CD4-positive, alpha-beta memory T cell (primary cell): ENCODE measurements around the gene KIAA0825. TPM values are rescaled to one million over a fixed set of nuclear protein-coding genes. Genes with fewer than 3 reads are reported as not detected.

Experiments
- CTCF ChIA-PET: fragments of 350-600 bp; sonication (Branson Sonifier 250); formaldehyde crosslinking; loops from one replicate; lab custom pipeline; 2021; ENCODE audit warnings: inconsistent platforms; ENCODE audit not compliant: partially characterized antibody; lab: Charles Lee
- POLR2A ChIA-PET: fragments of 350-600 bp; sonication (Branson Sonifier 250); formaldehyde crosslinking; loops from one replicate; lab custom pipeline; 2021; ENCODE audit not compliant: partially characterized antibody; lab: Charles Lee
- DNase-seq, 5 donors: peaks; one replicate each; pipeline versions ENCODE4 v3.0.0 to v3.0.0-alpha.2; 2020 to 2022; ENCODE audit warnings: mixed read lengths in 1 of 5
- H3K27ac ChIP-seq: one replicate; pipeline ENCODE4 v1.7.0; 2013; ENCODE audit warnings: low read depth, low read length
- H3K27me3 ChIP-seq: 2 replicates; pipeline ENCODE4 v1.7.0; 2013; ENCODE audit warnings: mild to moderate bottlenecking, low read length, moderate library complexity; ENCODE audit not compliant: insufficient read depth
- H3K36me3 ChIP-seq: 2 replicates; pipeline ENCODE4 v1.7.0; 2013; ENCODE audit warnings: mild to moderate bottlenecking, low read length, moderate library complexity; ENCODE audit not compliant: insufficient read depth
- H3K4me1 ChIP-seq: 2 replicates; pipeline ENCODE4 v1.7.0; 2013; ENCODE audit warnings: mild to moderate bottlenecking, low read length, moderate library complexity; ENCODE audit not compliant: insufficient read depth
- H3K4me3 ChIP-seq, 2 donors: one replicate each; pipeline ENCODE4 v1.7.0; 2013; ENCODE audit warnings: low read length in 2 of 2, mild to moderate bottlenecking in 1 of 2
- H3K9me3 ChIP-seq, 2 donors: one replicate each; pipeline ENCODE4 v1.7.0; 2013; ENCODE audit warnings: low read length in 2 of 2, control low read depth in 1 of 2; ENCODE audit not compliant: control insufficient read depth in 1 of 2
- H3K27ac Mint-ChIP-seq, 7 donors: one replicate each; pipeline ENCODE4 v1.8.0; 2020 to 2021; ENCODE audit warnings: mixed read lengths in 7 of 7, mild to moderate bottlenecking in 6 of 7, inconsistent platforms in 3 of 7, moderate library complexity in 3 of 7
- H3K27me3 Mint-ChIP-seq, 2 donors: one replicate each; pipeline ENCODE4 v1.8.0; 2020 to 2021; ENCODE audit warnings: mixed read lengths in 2 of 2
- H3K36me3 Mint-ChIP-seq, 2 donors: one replicate each; pipeline ENCODE4 v1.8.0; 2020 to 2021; ENCODE audit warnings: mixed read lengths in 2 of 2, inconsistent platforms in 1 of 2, mild to moderate bottlenecking in 1 of 2
- H3K4me1 Mint-ChIP-seq, 4 donors: one replicate each; pipeline ENCODE4 v1.8.0; 2020 to 2021; ENCODE audit warnings: mixed read lengths in 4 of 4, mild to moderate bottlenecking in 1 of 4
- H3K4me3 Mint-ChIP-seq, 8 donors: one replicate each; pipeline ENCODE4 v1.8.0; 2020 to 2021; ENCODE audit warnings: mixed read lengths in 8 of 8, mild to moderate bottlenecking in 7 of 8, moderate library complexity in 6 of 8, inconsistent platforms in 3 of 8
- H3K9me3 Mint-ChIP-seq, 8 donors: one replicate each; pipeline ENCODE4 v1.8.0; 2020 to 2021; ENCODE audit warnings: mixed read lengths in 8 of 8, mild to moderate bottlenecking in 5 of 8, inconsistent platforms in 3 of 8, moderate library complexity in 1 of 8
- intact Hi-C: fragments of 100-400 bp; cut with micrococcal nuclease; formaldehyde crosslinking; loops from one replicate; pipeline ENCODE4 v1.15.1; 2023
- polyA plus RNA-seq, 2 donors: library from polyadenylated mRNA; unstranded; fragments of 300-500 nt; fragmentation: Illumina TruSeq; gene quantifications; one replicate each; pipeline ENCODE4 v1.2.3, GENCODE V29; 2021
- total RNA-seq, 2 experiments: library from RNA; stranded (reverse); gene quantifications; one replicate each; pipeline ENCODE4 v1.2.3, GENCODE V29; 2021

KIAA0825 gene
- total and polyA plus RNA-seq, 4 experiments from 2014 or later = 1.5 to 2.2 (median 2.1) TPM

DNA sequence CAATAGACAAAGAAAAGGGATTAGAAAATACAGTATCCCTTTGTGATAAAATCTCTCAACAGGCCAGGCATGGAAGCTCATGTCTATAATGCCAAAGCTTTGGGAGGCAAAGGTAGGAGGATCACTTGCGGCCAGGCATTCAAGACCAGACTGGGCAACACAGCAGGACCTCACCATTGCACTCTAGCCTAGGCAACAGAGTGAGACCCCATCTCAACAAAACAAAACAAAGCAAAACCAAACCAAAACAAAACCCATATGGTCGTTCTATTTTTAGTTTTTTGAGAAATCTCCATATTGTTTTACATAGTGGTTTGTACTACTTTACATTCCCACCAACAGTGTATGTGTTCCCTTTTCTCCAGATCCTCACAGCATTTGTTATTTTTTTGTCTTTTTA is 193.0 kb downstream of the KIAA0825 start:
- H3K4me1 ChIP-seq = no peaks in the 10 kb centered on the region
- Mint-ChIP-seq H3K4me1 (no peaks in the 10 kb centered on the region), H3K4me3 (no peak overlapping the region), H3K36me3 (peaks cover 0 to 4% of the 10 kb centered on the region in 2 donors), H3K9me3 (peaks cover 2 to 19% (median 9%) of the 10 kb centered on the region in 8 donors), H3K27ac (no peak overlapping the region), H3K27me3 (no peaks in the 10 kb centered on the region)
- no peak overlapping the region for H3K4me3 ChIP-seq
- POLR2A ChIA-PET = no interaction called here
- no peaks in the 10 kb centered on the region for H3K27me3 ChIP-seq
- H3K36me3 ChIP-seq = no peaks in the 10 kb centered on the region
- DNase-seq = no peak
- H3K9me3 ChIP-seq = no peaks in the 10 kb centered on the region
- CTCF ChIA-PET = no interaction called here
- intact Hi-C loops = no loop called here
- H3K27ac ChIP-seq = no peak overlapping the region

DNA sequence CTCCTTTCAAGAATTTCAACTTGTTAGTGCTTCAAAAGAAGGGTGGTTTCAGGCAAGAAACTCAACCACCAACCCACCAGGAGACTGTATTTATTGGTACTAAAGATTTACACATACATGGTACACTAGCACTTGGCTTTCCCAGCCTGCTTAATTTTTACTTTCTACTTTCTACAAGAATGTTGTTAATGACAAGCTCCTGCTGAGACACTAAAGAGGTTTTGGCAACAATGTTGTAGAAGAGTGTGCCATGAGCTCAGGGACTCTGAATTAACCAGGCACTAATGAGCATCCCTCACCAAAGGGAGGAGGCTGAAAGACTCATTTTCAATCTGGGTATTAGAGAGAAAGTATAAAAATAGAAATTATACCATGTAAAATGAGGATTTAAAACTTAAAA is 195.0 kb downstream of the KIAA0825 start:
- Mint-ChIP-seq H3K27ac (no peak overlapping the region), H3K4me1 (no peaks in the 10 kb centered on the region), H3K27me3 (no peaks in the 10 kb centered on the region), H3K9me3 (peaks cover 0 to 10% (median 6%) of the 10 kb centered on the region in 8 donors), H3K4me3 (no peak overlapping the region), H3K36me3 (peaks cover 0 to 4% of the 10 kb centered on the region in 2 donors)
- no peak overlapping the region for H3K4me3 ChIP-seq
- CTCF ChIA-PET = no interaction called here
- H3K36me3 ChIP-seq = no peaks in the 10 kb centered on the region
- DNase-seq = no peak
- H3K9me3 ChIP-seq = no peaks in the 10 kb centered on the region
- no peaks in the 10 kb centered on the region for H3K27me3 ChIP-seq
- intact Hi-C loops = no loop called here
- POLR2A ChIA-PET = no interaction called here
- H3K27ac ChIP-seq = no peak overlapping the region
- no peaks in the 10 kb centered on the region for H3K4me1 ChIP-seq

DNA sequence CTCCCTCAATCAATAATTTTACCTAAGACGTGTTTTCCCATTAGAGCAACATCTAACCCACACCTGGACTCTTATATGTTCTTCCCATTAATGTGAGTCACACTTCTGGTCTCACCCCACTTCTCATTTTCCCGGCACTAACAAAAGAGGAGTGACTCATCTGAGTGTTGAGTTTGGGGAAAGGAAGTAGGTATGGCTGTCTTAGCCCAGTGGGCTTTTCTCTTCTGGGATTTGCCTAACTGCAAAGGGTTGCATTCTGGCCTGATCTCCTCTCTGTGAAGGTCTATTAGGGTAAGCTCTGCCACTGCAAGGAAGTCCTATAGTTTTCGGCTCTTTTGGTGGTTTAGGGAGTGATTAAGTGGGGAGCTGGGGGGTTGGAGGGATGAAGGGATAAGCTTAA is 195.6 kb downstream of the KIAA0825 start:
- Mint-ChIP-seq H3K36me3 (peaks cover 0 to under 1% of the 10 kb centered on the region in 2 donors), H3K9me3 (peaks cover 0 to 4% (median 2%) of the 10 kb centered on the region in 8 donors), H3K4me3 (no peak overlapping the region), H3K27me3 (no peaks in the 10 kb centered on the region), H3K4me1 (no peaks in the 10 kb centered on the region), H3K27ac (no peak overlapping the region)
- Histone ChIP-seq H3K36me3 (no peaks in the 10 kb centered on the region), H3K27ac (no peak overlapping the region), H3K4me1 (no peaks in the 10 kb centered on the region), H3K4me3 (no peak overlapping the region), H3K9me3 (no peaks in the 10 kb centered on the region), H3K27me3 (no peaks in the 10 kb centered on the region)
- POLR2A ChIA-PET = no interaction called here
- CTCF ChIA-PET = no interaction called here
- intact Hi-C loops = no loop called here
- no peak for DNase-seq

DNA sequence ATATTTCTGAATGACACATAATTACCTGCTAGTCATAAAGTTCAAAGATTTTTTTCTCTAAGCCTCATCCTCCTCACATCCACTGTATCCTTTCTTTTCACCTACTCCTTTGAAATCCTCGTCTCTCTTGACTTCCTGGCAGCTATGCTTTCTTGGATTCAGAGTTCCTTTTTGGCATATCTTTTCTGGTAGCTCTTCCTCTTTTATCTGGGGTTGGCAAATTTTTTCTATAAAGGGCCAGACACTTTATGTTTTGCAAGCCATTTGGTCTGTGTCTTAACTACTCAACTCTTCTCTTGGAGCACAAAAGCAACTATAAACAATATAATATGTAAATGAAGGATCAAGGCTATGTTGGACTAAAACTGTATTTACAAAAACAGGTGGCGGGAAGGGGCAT is 197.5 kb downstream of the KIAA0825 start:
- Histone ChIP-seq H3K4me3 (no peak overlapping the region), H3K9me3 (no peaks in the 10 kb centered on the region), H3K36me3 (no peaks in the 10 kb centered on the region), H3K27ac (no peak overlapping the region), H3K4me1 (no peaks in the 10 kb centered on the region), H3K27me3 (no peaks in the 10 kb centered on the region)
- CTCF ChIA-PET = no interaction called here
- H3K4me3 Mint-ChIP-seq = no peak overlapping the region
- DNase-seq = no peak
- no peak overlapping the region for H3K27ac Mint-ChIP-seq
- H3K4me1 Mint-ChIP-seq = no peaks in the 10 kb centered on the region
- no peaks in the 10 kb centered on the region for H3K27me3 Mint-ChIP-seq
- POLR2A ChIA-PET = no interaction called here
- H3K36me3 Mint-ChIP-seq = no peaks in the 10 kb centered on the region
- H3K9me3 Mint-ChIP-seq = peaks cover 0 to 2% (median 0%) of the 10 kb centered on the region in 8 donors
- intact Hi-C loops = no loop called here

DNA sequence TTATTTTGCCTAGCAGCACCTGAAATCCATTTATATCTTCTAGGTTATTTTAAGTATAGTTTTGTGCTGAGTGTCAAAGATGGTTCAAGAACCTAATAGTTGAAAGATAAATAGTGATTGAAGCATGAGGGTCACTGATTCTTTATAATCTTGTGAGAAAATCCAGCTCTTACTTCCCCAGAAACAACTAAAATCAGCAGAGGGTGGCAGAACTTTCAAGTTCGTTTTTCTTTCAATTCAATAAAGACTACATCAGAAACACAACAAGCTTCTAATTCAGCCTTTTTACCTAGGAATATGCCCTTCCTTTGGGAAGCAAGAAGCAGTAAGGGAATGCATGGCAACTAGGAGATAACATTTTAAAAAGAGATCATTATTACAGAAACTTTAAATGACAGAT is 202.6 kb downstream of the KIAA0825 start:
- no peaks in the 10 kb centered on the region for H3K36me3 ChIP-seq
- no peak for DNase-seq
- peaks cover 0 to 4% (median 0%) of the 10 kb centered on the region in 8 donors for H3K9me3 Mint-ChIP-seq
- H3K27ac Mint-ChIP-seq = no peak overlapping the region
- CTCF ChIA-PET = no interaction called here
- POLR2A ChIA-PET = no interaction called here
- no peak overlapping the region for H3K27ac ChIP-seq
- no peaks in the 10 kb centered on the region for H3K27me3 ChIP-seq
- no peaks in the 10 kb centered on the region for H3K4me1 ChIP-seq
- no peak overlapping the region for H3K4me3 Mint-ChIP-seq
- intact Hi-C loops = no loop called here
- H3K4me1 Mint-ChIP-seq = peaks cover 0 to 2% (median 0%) of the 10 kb centered on the region in 4 donors
- H3K27me3 Mint-ChIP-seq = no peaks in the 10 kb centered on the region
- H3K36me3 Mint-ChIP-seq = peaks cover 2 to 3% of the 10 kb centered on the region in 2 donors
- no peaks in the 10 kb centered on the region for H3K9me3 ChIP-seq
- no peak overlapping the region for H3K4me3 ChIP-seq

DNA sequence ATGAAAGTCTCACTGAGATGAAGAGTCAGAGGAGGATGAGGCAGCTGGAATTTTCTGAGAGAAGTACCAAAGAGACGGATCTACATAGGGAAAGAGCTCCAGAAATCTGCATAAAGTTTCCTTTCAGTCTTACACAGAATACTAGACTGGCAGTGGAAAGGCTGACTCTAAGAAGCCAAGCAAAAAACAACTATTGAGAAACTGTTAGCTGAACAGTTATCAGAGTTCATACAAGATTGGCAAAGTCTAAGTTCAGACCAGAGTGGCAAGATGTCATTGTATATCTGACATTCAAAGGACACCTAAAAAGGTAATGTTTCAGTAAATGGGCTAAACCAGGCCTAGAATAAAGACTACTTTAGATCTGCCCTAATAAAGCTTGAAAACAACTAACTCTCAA is 209.0 kb downstream of the KIAA0825 start:
- H3K36me3 ChIP-seq = no peaks in the 10 kb centered on the region
- Mint-ChIP-seq H3K27me3 (no peaks in the 10 kb centered on the region), H3K36me3 (peaks cover 7 to 28% of the 10 kb centered on the region in 2 donors), H3K4me3 (no peak overlapping the region), H3K4me1 (peaks cover 0 to 2% (median 0%) of the 10 kb centered on the region in 4 donors), H3K27ac (no peak overlapping the region), H3K9me3 (peaks cover 0 to 17% (median 6%) of the 10 kb centered on the region in 8 donors)
- no peaks in the 10 kb centered on the region for H3K4me1 ChIP-seq
- no peak for DNase-seq
- POLR2A ChIA-PET = no interaction called here
- no peaks in the 10 kb centered on the region for H3K9me3 ChIP-seq
- intact Hi-C loops = no loop called here
- H3K4me3 ChIP-seq = no peak overlapping the region
- no peak overlapping the region for H3K27ac ChIP-seq
- CTCF ChIA-PET = no interaction called here
- H3K27me3 ChIP-seq = no peaks in the 10 kb centered on the region

DNA sequence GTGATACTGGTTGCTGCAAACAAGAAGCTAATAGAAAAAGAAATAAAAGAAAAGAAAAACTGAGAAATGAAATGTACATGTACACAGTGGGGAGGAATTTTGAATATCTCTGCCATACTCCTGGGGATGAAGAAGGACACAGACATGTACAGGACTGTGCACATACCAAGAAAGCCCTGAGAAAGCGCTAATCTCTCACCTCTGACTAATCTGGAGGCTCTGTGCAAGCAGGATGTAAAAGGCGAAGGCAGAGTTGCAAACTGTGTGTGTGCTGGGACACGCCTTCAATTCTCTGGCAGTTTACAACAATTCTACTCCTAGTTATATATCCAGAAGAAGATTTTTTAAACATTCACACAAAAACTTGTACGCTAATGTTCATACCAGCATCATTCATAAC is 211.4 kb downstream of the KIAA0825 start:
- POLR2A ChIA-PET = interaction anchor here (0.7 kb wide), 1 partner anchor 702 kb away, joined by 3 read pairs; no protein-coding TSS in a partner anchor
- DNase-seq = no peak
- Histone ChIP-seq H3K27me3 (no peaks in the 10 kb centered on the region), H3K27ac (no peak overlapping the region), H3K4me3 (no peak overlapping the region), H3K9me3 (no peaks in the 10 kb centered on the region), H3K4me1 (no peaks in the 10 kb centered on the region), H3K36me3 (no peaks in the 10 kb centered on the region)
- H3K4me3 Mint-ChIP-seq = no peak overlapping the region
- peaks cover 9 to 37% of the 10 kb centered on the region in 2 donors for H3K36me3 Mint-ChIP-seq
- H3K4me1 Mint-ChIP-seq = no peaks in the 10 kb centered on the region
- H3K9me3 Mint-ChIP-seq = peaks cover 0 to 17% (median 5%) of the 10 kb centered on the region in 8 donors
- CTCF ChIA-PET = no interaction called here
- intact Hi-C loops = no loop called here
- H3K27ac Mint-ChIP-seq = no peak overlapping the region
- H3K27me3 Mint-ChIP-seq = no peaks in the 10 kb centered on the region

DNA sequence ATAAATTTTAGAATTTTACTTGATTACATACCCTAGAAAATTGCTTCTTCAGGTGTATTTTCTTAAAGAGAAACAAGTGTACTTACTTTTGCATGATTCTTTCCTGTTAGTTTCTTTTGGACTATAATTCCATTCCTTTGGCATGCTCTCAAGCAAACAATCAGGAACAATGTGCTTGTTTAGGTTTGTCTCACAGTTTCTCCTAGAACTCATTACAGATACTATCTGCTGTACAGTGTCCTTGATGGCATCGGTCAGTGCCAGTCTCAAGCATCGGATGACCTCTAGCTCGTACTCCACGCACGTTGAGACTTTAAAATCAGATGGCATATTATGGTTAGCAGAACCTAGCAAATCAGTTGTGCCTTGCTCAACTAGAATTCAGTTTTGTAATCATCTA is 214.9 kb downstream of the KIAA0825 start:
- Mint-ChIP-seq H3K9me3 (peaks cover 0 to 2% (median 0%) of the 10 kb centered on the region in 8 donors), H3K36me3 (peaks cover 2 to 23% of the 10 kb centered on the region in 2 donors), H3K27ac (no peak overlapping the region), H3K27me3 (no peaks in the 10 kb centered on the region), H3K4me1 (no peaks in the 10 kb centered on the region), H3K4me3 (no peak overlapping the region)
- Histone ChIP-seq H3K4me1 (no peaks in the 10 kb centered on the region), H3K36me3 (no peaks in the 10 kb centered on the region), H3K27me3 (no peaks in the 10 kb centered on the region), H3K9me3 (no peaks in the 10 kb centered on the region), H3K4me3 (no peak overlapping the region), H3K27ac (no peak overlapping the region)
- POLR2A ChIA-PET = no interaction called here
- intact Hi-C loops = no loop called here
- DNase-seq = no peak
- CTCF ChIA-PET = no interaction called here
